BJ (cell line): ENCODE results near the gene COX6B2. TPM values are rescaled to one million over a fixed set of nuclear protein-coding genes. Genes with fewer than 3 reads are reported as not detected.

Source experiments
- CTCF ChIA-PET: fragments of 350-600 bp; formaldehyde crosslinking; extraction: SDS; loops from one replicate; lab custom pipeline; 2021; ENCODE audit warnings: antibody characterized with exemption, inconsistent platforms; lab: Yijun Ruan, JAX
- POLR2A ChIA-PET: fragments of 300-600 bp; sonication (Branson Sonifier 250); formaldehyde crosslinking; extraction: SDS; loops from one replicate; lab custom pipeline; 2021; ENCODE audit warnings: antibody characterized with exemption; lab: Charles Lee
- DNase-seq: peaks from one replicate; pipeline ENCODE4 v3.0.0-alpha.2; 2011; ENCODE audit warnings: low read depth
- H3K27me3 ChIP-seq: 2 replicates; pipeline ENCODE4 v1.6.0; 2011; ENCODE audit warnings: low read length; ENCODE audit not compliant: control insufficient read depth, insufficient read depth
- H3K36me3 ChIP-seq: 2 replicates; pipeline ENCODE4 v1.5.1; 2011; ENCODE audit warnings: low read length; ENCODE audit not compliant: control insufficient read depth, insufficient read depth
- H3K4me3 ChIP-seq: 2 replicates; pipeline ENCODE4 v1.5.1; 2011; ENCODE audit warnings: low read depth, mild to moderate bottlenecking, control low read depth, low read length
- polyA plus RNA-seq: library from polyadenylated mRNA; depleted of rRNA; stranded (reverse); fragments of >200 nt; gene quantifications from 2 replicates; pipeline ENCODE4 v1.2.3, GENCODE V29; 2011
- TF ChIP-seq, protein P1 (sequence below): IDR thresholded peaks from 2 replicates; pipeline ENCODE4 v1.5.1; 2011; ENCODE audit warnings: low read depth, mild to moderate bottlenecking, control low read depth, inconsistent platforms, low read length, moderate library complexity; ENCODE audit not compliant: insufficient read depth

Gene COX6B2
- polyA plus RNA-seq, 1 experiment, result 0.58 TPM

DNA sequence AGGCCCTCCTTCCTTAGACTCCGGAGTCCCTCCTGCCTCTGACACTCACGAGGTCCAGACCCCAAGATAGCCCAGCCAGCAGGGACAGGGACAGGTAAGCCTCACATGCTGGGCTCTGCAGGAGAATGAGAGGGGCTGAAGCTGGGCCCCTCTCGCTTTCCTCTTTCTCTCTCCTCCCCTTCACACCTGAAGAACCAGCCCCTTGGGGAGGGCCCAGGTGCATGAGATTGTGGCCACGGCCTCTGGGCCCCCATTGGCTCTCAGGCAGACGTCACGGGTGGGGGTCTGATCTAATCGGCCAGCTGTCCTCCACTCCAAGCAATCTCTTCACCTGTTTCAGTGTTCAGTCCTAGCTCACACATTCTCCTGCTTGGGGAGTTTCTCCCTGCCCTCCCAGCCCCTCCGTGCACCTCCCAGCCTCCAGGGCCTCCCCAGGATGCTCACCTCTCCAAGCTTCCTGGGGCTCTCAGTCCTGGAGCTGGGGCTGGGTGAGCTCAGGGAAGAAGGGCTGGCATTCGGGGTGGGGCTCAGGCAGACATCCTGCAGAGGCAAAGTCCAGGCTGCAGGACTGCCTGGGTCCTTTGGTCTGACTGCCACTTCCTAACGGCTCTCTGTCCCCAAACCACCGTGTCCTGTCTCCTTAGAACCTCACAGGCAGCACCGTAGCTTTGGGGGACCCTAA, 32.2 kb downstream of the COX6B2 start:
- POLR2A ChIA-PET, result interaction anchor here (0.6 kb wide), 1 partner anchor 28 kb away, joined by 4 read pairs; no protein-coding TSS in a partner anchor
- H3K36me3 ChIP-seq, result no peaks in the 10 kb centered on the region
- TF ChIP-seq, protein P1, sequence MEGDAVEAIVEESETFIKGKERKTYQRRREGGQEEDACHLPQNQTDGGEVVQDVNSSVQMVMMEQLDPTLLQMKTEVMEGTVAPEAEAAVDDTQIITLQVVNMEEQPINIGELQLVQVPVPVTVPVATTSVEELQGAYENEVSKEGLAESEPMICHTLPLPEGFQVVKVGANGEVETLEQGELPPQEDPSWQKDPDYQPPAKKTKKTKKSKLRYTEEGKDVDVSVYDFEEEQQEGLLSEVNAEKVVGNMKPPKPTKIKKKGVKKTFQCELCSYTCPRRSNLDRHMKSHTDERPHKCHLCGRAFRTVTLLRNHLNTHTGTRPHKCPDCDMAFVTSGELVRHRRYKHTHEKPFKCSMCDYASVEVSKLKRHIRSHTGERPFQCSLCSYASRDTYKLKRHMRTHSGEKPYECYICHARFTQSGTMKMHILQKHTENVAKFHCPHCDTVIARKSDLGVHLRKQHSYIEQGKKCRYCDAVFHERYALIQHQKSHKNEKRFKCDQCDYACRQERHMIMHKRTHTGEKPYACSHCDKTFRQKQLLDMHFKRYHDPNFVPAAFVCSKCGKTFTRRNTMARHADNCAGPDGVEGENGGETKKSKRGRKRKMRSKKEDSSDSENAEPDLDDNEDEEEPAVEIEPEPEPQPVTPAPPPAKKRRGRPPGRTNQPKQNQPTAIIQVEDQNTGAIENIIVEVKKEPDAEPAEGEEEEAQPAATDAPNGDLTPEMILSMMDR, result no peak
- DNase-seq, result no peak
- H3K27me3 ChIP-seq, result no peaks in the 10 kb centered on the region
- no peak overlapping the region for H3K4me3 ChIP-seq
- CTCF ChIA-PET, result interaction anchor here (1.1 to 2.2 kb wide), 5 partner anchors 10 to 60 kb away, joined by 3 to 12 read pairs (median 4); no protein-coding TSS in a partner anchor

DNA sequence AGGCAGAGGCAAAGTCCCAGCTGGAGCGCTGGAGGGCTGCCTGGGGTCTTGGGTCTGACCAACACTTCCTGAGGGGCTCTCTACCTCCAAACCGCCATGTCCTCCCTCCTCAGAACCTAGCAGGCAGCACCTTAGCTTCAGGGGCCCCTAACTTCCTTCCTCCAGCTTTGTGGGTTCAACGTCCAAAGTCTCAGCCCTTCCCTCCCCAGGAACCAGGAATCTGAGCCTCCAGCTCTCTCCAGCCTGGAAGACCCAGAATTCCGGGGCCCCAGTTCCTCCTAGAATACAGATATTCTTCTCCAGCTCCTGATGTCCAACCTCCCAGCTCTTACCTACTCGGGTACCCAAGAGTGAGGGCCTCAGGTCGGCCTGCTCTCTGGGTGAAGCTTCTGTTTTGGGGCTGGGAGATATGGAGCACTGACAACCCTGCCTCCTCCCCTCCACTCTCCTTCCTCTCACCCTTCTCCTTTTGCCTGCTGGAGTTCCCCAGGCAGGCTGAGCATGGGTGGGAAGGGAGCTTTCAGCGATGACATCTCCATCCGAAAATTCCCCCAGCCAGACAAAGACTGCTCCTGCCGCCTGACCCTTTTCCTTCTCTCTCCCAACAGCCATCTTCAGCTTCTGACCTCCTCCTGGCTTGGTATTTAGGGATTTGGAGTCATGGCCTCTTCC, 32.9 kb downstream of the COX6B2 start:
- TF ChIP-seq, protein P1, result no peak
- ChIA-PET POLR2A (no interaction called here), CTCF (interaction anchor here (1.4 to 2.2 kb wide), 2 partner anchors 15 to 20 kb away, joined by 3 to 12 read pairs; no protein-coding TSS in a partner anchor)
- H3K27me3 ChIP-seq, result no peaks in the 10 kb centered on the region
- no peak for DNase-seq
- H3K4me3 ChIP-seq, result no peak overlapping the region
- no peaks in the 10 kb centered on the region for H3K36me3 ChIP-seq

DNA sequence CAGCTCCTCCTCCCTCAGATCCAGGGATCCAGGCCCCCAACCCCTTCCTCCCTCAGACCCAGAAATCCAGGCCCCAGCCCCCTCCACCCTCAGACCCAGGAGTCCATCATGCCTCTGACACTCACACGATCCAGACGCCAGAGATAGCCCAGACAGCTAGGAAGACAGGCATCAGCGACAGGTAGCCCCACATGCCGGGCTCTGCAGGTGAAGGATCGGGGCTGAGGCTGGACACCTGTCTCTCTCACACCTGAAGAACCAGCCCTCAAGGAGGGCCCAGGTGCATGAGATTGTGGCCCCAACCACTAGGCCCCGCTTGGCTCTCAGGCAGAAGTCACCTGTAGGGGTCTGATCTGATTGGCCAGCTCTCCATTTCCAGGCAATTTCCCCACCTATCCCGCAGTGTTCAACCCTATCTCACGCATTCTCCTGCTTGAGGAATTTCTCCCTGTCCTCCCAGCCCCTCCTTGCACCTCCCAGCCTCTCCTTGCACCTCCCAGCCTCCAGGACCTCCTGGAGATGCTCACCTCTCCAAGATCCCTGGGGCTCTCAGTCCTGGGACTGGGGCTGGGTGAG, 33.6 kb downstream of the COX6B2 start:
- Histone ChIP-seq H3K4me3 (no peak overlapping the region), H3K27me3 (no peaks in the 10 kb centered on the region), H3K36me3 (no peaks in the 10 kb centered on the region)
- ChIA-PET POLR2A (no interaction called here), CTCF (interaction anchor here (0.7 to 1.4 kb wide), 3 partner anchors 14 to 20 kb away, joined by 3 read pairs; no protein-coding TSS in a partner anchor)
- TF ChIP-seq, protein P1, result no peak
- no peak for DNase-seq

DNA sequence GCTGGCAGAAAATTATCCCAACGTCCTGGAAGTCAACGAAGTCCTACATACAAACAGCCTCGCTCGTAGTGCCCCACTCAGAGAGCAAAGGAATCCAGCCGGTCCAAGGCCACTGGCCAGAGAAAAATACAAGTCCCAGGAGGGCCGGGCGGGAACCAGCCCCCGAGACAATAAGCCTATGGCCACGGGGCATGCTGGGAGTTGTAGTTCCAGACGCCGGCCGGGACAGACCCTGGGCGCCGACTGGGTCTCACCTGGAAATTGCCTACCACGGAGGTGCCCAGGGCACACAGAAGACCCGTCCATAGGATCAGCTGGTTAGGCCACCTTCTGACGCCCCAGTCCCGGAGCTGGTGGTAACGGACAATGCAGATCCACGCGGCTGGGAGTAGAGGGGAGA, 34.7 kb downstream of the COX6B2 start:
- no peak for DNase-seq
- Histone ChIP-seq H3K27me3 (no peaks in the 10 kb centered on the region), H3K36me3 (no peaks in the 10 kb centered on the region), H3K4me3 (no peak overlapping the region)
- TF ChIP-seq, protein P1, result no peak
- CTCF ChIA-PET, result interaction anchor here (0.8 to 1.0 kb wide), 2 partner anchors 20 to 28 kb away, joined by 3 to 4 read pairs; partner anchors contain the start of gene KMT5C
- POLR2A ChIA-PET, result no interaction called here

DNA sequence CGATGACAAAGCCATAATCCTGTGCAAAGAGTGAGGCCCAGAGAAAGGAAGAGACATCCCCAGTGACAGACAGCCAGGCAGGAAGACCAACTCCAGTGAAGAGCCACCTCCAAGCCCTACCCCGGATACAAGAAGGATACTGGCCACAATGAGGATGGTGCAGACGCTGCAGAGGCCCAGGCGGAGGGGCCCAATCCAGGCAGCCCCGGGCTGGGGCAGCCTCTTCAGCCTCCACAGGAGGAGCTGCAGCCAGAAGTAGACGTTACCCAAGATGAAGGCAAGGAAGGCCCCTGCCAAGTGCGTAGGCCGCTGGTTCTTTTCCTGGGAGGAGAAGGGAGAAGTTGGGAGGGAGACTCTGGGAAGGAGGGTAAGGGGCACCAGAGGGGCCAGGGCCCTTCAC, 37.9 kb downstream of the COX6B2 start:
- POLR2A ChIA-PET, result no interaction called here
- TF ChIP-seq, protein P1, result no peak
- CTCF ChIA-PET, result interaction anchor here (5.0 kb wide), 1 partner anchor 15 kb away, joined by 30 read pairs; no protein-coding TSS in a partner anchor
- Histone ChIP-seq H3K36me3 (no peaks in the 10 kb centered on the region), H3K27me3 (no peaks in the 10 kb centered on the region), H3K4me3 (no peak overlapping the region)
- DNase-seq, result no peak
